Activated CD4-positive, CD25-positive, alpha-beta regulatory T cell treated with anti-CD3 and anti-CD28 coated beads, Interleukin-2, amount 50 U/mL, for 24 hours (primary cell): ENCODE results near the gene PIK3C2A.

Experiments used
- ATAC-seq, 2 donors: fragments of 150-1000 bp; cut with Tn5 transposase; one replicate each; pipeline ENCODE4 v1.10.0; 2021; ENCODE audit warnings: mild to moderate bottlenecking in 1 of 2, moderate library complexity in 1 of 2

PIK3C2A gene

GRCh38 chr11:17217401-17217800, 9.6 kb upstream of the PIK3C2A start:
- no peak for ATAC-seq

- no peak for ATAC-seq
Measured at GRCh38 chr11:17214338-17214737, 6.6 kb upstream of the PIK3C2A start.

- no peak for ATAC-seq
Measured at GRCh38 chr11:17211286-17211685, 3.5 kb upstream of the PIK3C2A start.

- ATAC-seq, result no peak
Measured at GRCh38 chr11:17209939-17210245, 2.1 kb upstream of the PIK3C2A start.

GRCh38 chr11:17208257-17208999, 642 bp upstream of the PIK3C2A start:
- peak; percentile 72 to 74 for ATAC-seq

- no peak for ATAC-seq
Measured at GRCh38 chr11:17206463-17206862, 1.3 kb downstream of the PIK3C2A start.

- ATAC-seq, result no peak
Measured at GRCh38 chr11:17197431-17197898, 10.3 kb downstream of the PIK3C2A start.

GRCh38 chr11:17188675-17189074, 19.1 kb downstream of the PIK3C2A start:
- no peak for ATAC-seq

- no peak for ATAC-seq
Measured at GRCh38 chr11:17186932-17187692, 20.7 kb downstream of the PIK3C2A start.

- ATAC-seq, result no peak
Measured at GRCh38 chr11:17185938-17186337, 21.8 kb downstream of the PIK3C2A start.

GRCh38 chr11:17184882-17185587, 22.8 kb downstream of the PIK3C2A start:
- ATAC-seq, result no peak

GRCh38 chr11:17183836-17184235, 23.9 kb downstream of the PIK3C2A start:
- no peak for ATAC-seq

- no peak for ATAC-seq
Measured at GRCh38 chr11:17179970-17180369, 27.8 kb downstream of the PIK3C2A start.

GRCh38 chr11:17173332-17173731, 34.5 kb downstream of the PIK3C2A start:
- ATAC-seq, result no peak

- ATAC-seq, result no peak
Measured at GRCh38 chr11:17171916-17172315, 35.9 kb downstream of the PIK3C2A start.

- ATAC-seq, result no peak
Measured at GRCh38 chr11:17171343-17171742, 36.4 kb downstream of the PIK3C2A start.

GRCh38 chr11:17169876-17170275, 37.9 kb downstream of the PIK3C2A start:
- no peak for ATAC-seq

- ATAC-seq, result no peak
Measured at GRCh38 chr11:17165247-17165890, 42.4 kb downstream of the PIK3C2A start.

GRCh38 chr11:17164361-17165246, 43.2 kb downstream of the PIK3C2A start:
- peak; percentile 17 to 24 for ATAC-seq

- no peak for ATAC-seq
Measured at GRCh38 chr11:17163736-17164135, 44.0 kb downstream of the PIK3C2A start.

GRCh38 chr11:17163291-17163690, 44.5 kb downstream of the PIK3C2A start:
- ATAC-seq, result no peak

- ATAC-seq, result no peak
Measured at GRCh38 chr11:17162376-17162775, 45.4 kb downstream of the PIK3C2A start.
